HCT116 (cell line): ENCODE results near the gene ATP5PO. TPM values are rescaled to one million over a fixed set of nuclear protein-coding genes. Genes with fewer than 3 reads are reported as not detected.

ENCODE experiments used
- ATAC-seq: fragments of 200-7000 bp; cut with Tn5 transposase; 2 replicates; pipeline ENCODE4 v1.9.1; 2020; ENCODE audit warnings: mild to moderate bottlenecking, moderate library complexity
- BruUV-seq: library from RNA; stranded (reverse); fragments of 400-500 nt; replicated peaks from 2 replicates; lab custom pipeline; 2021; lab: Mats Ljungman, UMichigan
- CTCF ChIA-PET: fragments of 300-600 bp; sonication (Branson Sonifier 250); formaldehyde crosslinking; loops from one replicate; lab custom pipeline; 2021; ENCODE audit warnings: antibody characterized with exemption; lab: Charles Lee
- POLR2A ChIA-PET: fragments of 300-600, 350-600 bp; sonication (Branson Sonifier 250); formaldehyde crosslinking; loops from one replicate; lab custom pipeline; 2021; ENCODE audit warnings: antibody characterized with exemption; lab: Charles Lee
- RAD21 ChIA-PET, 2 experiments: fragments of 300-600 bp; sonication (Branson Sonifier 250); formaldehyde crosslinking; loops; one replicate each; lab custom pipeline; 2023; ENCODE audit warnings: low total read pairs in 2 of 2; ENCODE audit not compliant: uncharacterized antibody in 2 of 2, unreplicated experiment in 2 of 2, low non-redundant PET in 1 of 2; lab: Charles Lee
- DNase-seq: peaks from one replicate; pipeline ENCODE4 v3.0.0-alpha.2; 2010; ENCODE audit warnings: low read depth, low spot score
- H2AFZ ChIP-seq: fragments of 200-600 bp; shearing (Covaris generic), sonication (generic); 2 replicates; pipeline ENCODE4 v1.6.1; 2017; ENCODE audit warnings: low read depth, mixed run types, mixed read lengths, antibody characterized with exemption, low read length; ENCODE audit not compliant: poor library complexity, severe bottlenecking
- H3K27ac ChIP-seq: 2 replicates; pipeline ENCODE4 v1.5.1; 2012; ENCODE audit warnings: low read depth, low read length
- H3K27me3 ChIP-seq: fragments of 200-600 bp; sonication (generic); 2 replicates; pipeline ENCODE4 v1.6.1; 2016; ENCODE audit warnings: mixed run types, low read length, mixed read lengths; ENCODE audit not compliant: insufficient read depth
- H3K36me3 ChIP-seq, 2 experiments: fragments of 200-500 bp in 1 of 2; fragments of 200-600 bp in 1 of 2; sonication (Bioruptor generic) in 1 of 2; sonication (generic) in 1 of 2; 2 replicates each; pipeline versions ENCODE4 v1.5.1 to v1.6.1; 2014 to 2016; ENCODE audit warnings: low read length in 2 of 2, inconsistent platforms in 1 of 2, mixed read lengths in 1 of 2, mixed run types in 1 of 2; ENCODE audit not compliant: insufficient read depth in 2 of 2, control insufficient read depth in 1 of 2
- H3K4me1 ChIP-seq, 2 experiments: fragments of 200-600 bp in 1 of 2; sonication (generic) in 1 of 2; 2 replicates each; pipeline versions ENCODE4 v1.5.1 to v1.6.1; 2012 to 2017; ENCODE audit warnings: low read length in 2 of 2, inconsistent platforms in 1 of 2, mild to moderate bottlenecking in 1 of 2, mixed read lengths in 1 of 2, mixed run types in 1 of 2, moderate library complexity in 1 of 2; ENCODE audit not compliant: insufficient read depth in 2 of 2, control insufficient read depth in 1 of 2
- H3K4me2 ChIP-seq: fragments of 200-600 bp; sonication (generic); 2 replicates; pipeline ENCODE4 v1.6.1; 2017; ENCODE audit warnings: mixed run types, low read length, mixed read lengths
- H3K4me3 ChIP-seq, 2 experiments: fragments of 200-600 bp in 1 of 2; sonication (generic) in 1 of 2; replicated peaks in 1 of 2; 2 replicates each; pipeline ENCODE4 v1.5.1; 2011 to 2016; ENCODE audit warnings: low read length in 2 of 2, control low read depth in 1 of 2, low read depth in 1 of 2, mild to moderate bottlenecking in 1 of 2, mixed read lengths in 1 of 2, mixed run types in 1 of 2
- H3K79me2 ChIP-seq: fragments of 200-600 bp; sonication (generic); 2 replicates; pipeline ENCODE4 v1.6.1; 2017; ENCODE audit warnings: mild to moderate bottlenecking, mixed run types, low read length, moderate library complexity, mixed read lengths; ENCODE audit not compliant: insufficient read depth
- H3K9ac ChIP-seq: fragments of 200-600 bp; sonication (generic); 2 replicates; pipeline ENCODE4 v1.6.1; 2016; ENCODE audit warnings: low read length, mixed read lengths
- H3K9me2 ChIP-seq: fragments of 200-600 bp; sonication (generic), shearing (Covaris generic); 2 replicates; pipeline ENCODE4 v1.6.1; 2017; ENCODE audit warnings: mixed run types, mild to moderate bottlenecking, moderate library complexity; ENCODE audit not compliant: insufficient read depth
- H3K9me3 ChIP-seq, 2 experiments: fragments of 200-500 bp in 1 of 2; fragments of 200-600 bp in 1 of 2; sonication (Bioruptor generic) in 1 of 2; sonication (generic) in 1 of 2; 2 replicates each; pipeline ENCODE4 v1.6.1; 2014 to 2017; ENCODE audit warnings: low read length in 2 of 2, mixed read lengths in 2 of 2, inconsistent platforms in 1 of 2, low read depth in 1 of 2, mild to moderate bottlenecking in 1 of 2, mixed run types in 1 of 2, moderate library complexity in 1 of 2; ENCODE audit not compliant: control insufficient read depth in 1 of 2, insufficient read depth in 1 of 2
- H4K20me1 ChIP-seq: fragments of 200-600 bp; sonication (generic), shearing (Covaris generic); 2 replicates; pipeline ENCODE4 v1.6.1; 2017; ENCODE audit warnings: mixed run types, mild to moderate bottlenecking, moderate library complexity; ENCODE audit not compliant: insufficient read depth
- ATF3 ChIP-seq: IDR thresholded peaks from 2 replicates; pipeline ENCODE4 v1.6.1; 2012
- CBX3 ChIP-seq: IDR thresholded peaks from 2 replicates; pipeline ENCODE4 v1.6.1; 2012; ENCODE audit warnings: low read depth
- CTCF ChIP-seq, 3 experiments: fragments of 200-600 bp in 1 of 3; sonication (generic) in 1 of 3; IDR thresholded peaks in 2 of 3; conservative IDR thresholded peaks in 1 of 3; 2 replicates each; pipeline ENCODE4 v1.5.1; 2012 to 2017; ENCODE audit warnings: low read depth in 2 of 3, low read length in 2 of 3, antibody characterized with exemption in 1 of 3, borderline replicate concordance in 1 of 3, control low read depth in 1 of 3, mild to moderate bottlenecking in 1 of 3, mixed read lengths in 1 of 3, mixed run types in 1 of 3, moderate library complexity in 1 of 3; ENCODE audit not compliant: insufficient read depth in 1 of 3
- ELF1 ChIP-seq: IDR thresholded peaks from 2 replicates; pipeline ENCODE4 v1.6.1; 2012; ENCODE audit warnings: low read depth, borderline replicate concordance
- EZH2phosphoT487 ChIP-seq: fragments of 200-600 bp; IDR thresholded peaks from 2 replicates; pipeline ENCODE4 v1.6.1; 2018; ENCODE audit warnings: antibody characterized with exemption, borderline replicate concordance
- FOSL1 ChIP-seq: IDR thresholded peaks from 2 replicates; pipeline ENCODE4 v1.6.1; 2012; ENCODE audit warnings: low read depth
- JUND ChIP-seq: IDR thresholded peaks from 2 replicates; pipeline ENCODE4 v1.6.1; 2012
- MAX ChIP-seq: IDR thresholded peaks from 2 replicates; pipeline ENCODE4 v1.6.1; 2012
- POLR2A ChIP-seq: IDR thresholded peaks from 2 replicates; pipeline ENCODE4 v1.7.0; 2011; ENCODE audit warnings: borderline replicate concordance; ENCODE audit not compliant: insufficient read depth, insufficient read length; ENCODE audit errors: extremely low read depth
- RAD21 ChIP-seq: IDR thresholded peaks from 2 replicates; pipeline ENCODE4 v1.6.1; 2012; ENCODE audit warnings: low read depth, mild to moderate bottlenecking
- SP1 ChIP-seq: IDR thresholded peaks from 2 replicates; pipeline ENCODE4 v1.6.1; 2012; ENCODE audit warnings: low read depth
- SRF ChIP-seq: IDR thresholded peaks from 2 replicates; pipeline ENCODE4 v1.6.1; 2012; ENCODE audit warnings: low read depth
- TCF7L2 ChIP-seq: IDR thresholded peaks from 2 replicates; pipeline ENCODE4 v1.7.0; 2011; ENCODE audit warnings: borderline replicate concordance, inconsistent platforms; ENCODE audit not compliant: insufficient read depth, insufficient read length; ENCODE audit errors: extremely low read depth
- ZBTB33 ChIP-seq: IDR thresholded peaks from 2 replicates; pipeline ENCODE4 v1.6.1; 2011; ENCODE audit warnings: mild to moderate bottlenecking, low read length, moderate library complexity; ENCODE audit not compliant: insufficient replicate concordance; ENCODE audit errors: extremely low read depth
- ZFX ChIP-seq: fragments of 450-650 bp; IDR thresholded peaks from 2 replicates; pipeline ENCODE4 v1.6.1; 2017
- intact Hi-C: fragments of 100-400 bp; cut with micrococcal nuclease; formaldehyde crosslinking; loops from 2 replicates; pipeline ENCODE4 v1.10.0; 2022
- total RNA-seq: library from RNA; stranded (reverse); gene quantifications from one replicate; pipeline ENCODE4 v1.2.1, GENCODE V29; 2021; ENCODE audit not compliant: unreplicated experiment

ATP5PO gene
- total RNA-seq, 1 experiment from 2014 or later = 238 TPM

- Histone ChIP-seq H2AFZ (no peak overlapping the region), H3K4me1 (no peaks in the 10 kb centered on the region), H3K4me3 (no peak overlapping the region), H3K27ac (no peak overlapping the region), H4K20me1 (no peaks in the 10 kb centered on the region), H3K79me2 (peaks cover 47% of the 10 kb centered on the region)
- ChIA-PET RAD21 (no interaction called here), CTCF (no interaction called here)
- no peak for ATAC-seq
- TF ChIP-seq JUND = no peak
- TF ChIP-seq ELF1 = no peak
- TF ChIP-seq, all 23 proteins: peak for 0
- intact Hi-C loops = loop anchor here (10.0 kb wide), 1 partner anchor 264 kb away; the partner anchor contains the start of genes CRYZL1 and ITSN1
- no peaks in the 10 kb centered on the region for H3K9me2 ChIP-seq
- no peak overlapping the region for H3K4me2 ChIP-seq
- no peak for DNase-seq
- no peaks in the 10 kb centered on the region for H3K27me3 ChIP-seq
- POLR2A ChIA-PET = no interaction called here
- peaks cover 80% of the 10 kb centered on the region in 2 experiments for H3K36me3 ChIP-seq
- no peaks in the 10 kb centered on the region for H3K9me3 ChIP-seq
- no TSS peak for BruUV-seq
- no peak overlapping the region for H3K9ac ChIP-seq
Observed at GRCh38 chr21:33908760-33909159, 6.8 kb downstream of the ATP5PO start.

GRCh38 chr21:33904041-33904440, 11.6 kb downstream of the ATP5PO start:
- H3K4me1 ChIP-seq = no peaks in the 10 kb centered on the region
- BruUV-seq = no TSS peak
- no peak overlapping the region for H3K4me2 ChIP-seq
- TF ChIP-seq TCF7L2 (no peak), EZH2phosphoT487 (no peak), RAD21 (no peak), MAX (no peak), ZBTB33 (no peak), FOSL1 (no peak), SP1 (no peak), POLR2A (no peak), SRF (no peak), CBX3 (no peak), ELF1 (no peak), ATF3 (no peak), JUND (no peak), CTCF (IDR thresholded peaks at IDR 0.05 in 2 of 3, conservative IDR thresholded peaks at IDR 0.05 in 1 of 3; ENCODE audit: borderline replicate concordance in 1 of 3, insufficient read depth in 1 of 3, low read depth in 2 of 3, low read length in 2 of 3) (no peak), ZFX (no peak)
- no peaks in the 10 kb centered on the region for H3K27me3 ChIP-seq
- H3K9me3 ChIP-seq = no peaks in the 10 kb centered on the region
- H3K79me2 ChIP-seq = 0 out of 2 replicates have a peak, but pooled peaks cover 5% of the 10 kb centered on the region
- POLR2A ChIA-PET = no interaction called here
- no peak for ATAC-seq
- no peak overlapping the region for H3K27ac ChIP-seq
- intact Hi-C loops = loop anchor here (5.0 to 10.0 kb wide), 2 partner anchors 259 to 297 kb away; partner anchors contain the start of genes CRYZL1 and ITSN1
- H3K9ac ChIP-seq = no peak overlapping the region
- no peak overlapping the region for H2AFZ ChIP-seq
- DNase-seq = no peak
- H4K20me1 ChIP-seq = no peaks in the 10 kb centered on the region
- H3K36me3 ChIP-seq = peaks cover 41 to 46% of the 10 kb centered on the region in 2 experiments; a peak in 3 of 4 replicates
- CTCF ChIA-PET = interaction anchor here (3.9 kb wide), 1 partner anchor 298 kb away, joined by 15 read pairs; no protein-coding TSS in a partner anchor
- no peak overlapping the region for H3K4me3 ChIP-seq
- no peaks in the 10 kb centered on the region for H3K9me2 ChIP-seq
- RAD21 ChIA-PET = no interaction called here
